ENCODE results near the gene PXDN.

PXDN gene

DNA sequence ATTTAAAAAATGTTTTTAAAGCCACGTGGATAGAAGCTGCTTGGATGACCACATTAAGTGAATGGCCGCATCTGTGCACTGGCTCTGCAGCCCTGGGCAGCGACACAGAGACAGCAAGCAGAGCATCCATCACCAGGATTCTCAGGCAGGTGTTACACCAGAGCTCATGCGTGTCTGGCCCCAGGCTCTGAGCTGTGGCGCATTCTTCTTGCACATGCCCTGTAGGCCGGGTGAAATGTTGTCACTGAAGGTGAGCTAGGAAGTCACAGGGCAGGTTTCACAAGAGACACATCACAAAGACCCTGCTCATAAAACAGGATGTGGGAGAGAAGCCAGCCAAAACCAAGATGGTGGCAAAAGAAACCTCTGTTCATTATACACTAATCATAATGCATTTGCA is 8.4 kb upstream of the PXDN start:
- TF ChIP-seq, protein P1, sequence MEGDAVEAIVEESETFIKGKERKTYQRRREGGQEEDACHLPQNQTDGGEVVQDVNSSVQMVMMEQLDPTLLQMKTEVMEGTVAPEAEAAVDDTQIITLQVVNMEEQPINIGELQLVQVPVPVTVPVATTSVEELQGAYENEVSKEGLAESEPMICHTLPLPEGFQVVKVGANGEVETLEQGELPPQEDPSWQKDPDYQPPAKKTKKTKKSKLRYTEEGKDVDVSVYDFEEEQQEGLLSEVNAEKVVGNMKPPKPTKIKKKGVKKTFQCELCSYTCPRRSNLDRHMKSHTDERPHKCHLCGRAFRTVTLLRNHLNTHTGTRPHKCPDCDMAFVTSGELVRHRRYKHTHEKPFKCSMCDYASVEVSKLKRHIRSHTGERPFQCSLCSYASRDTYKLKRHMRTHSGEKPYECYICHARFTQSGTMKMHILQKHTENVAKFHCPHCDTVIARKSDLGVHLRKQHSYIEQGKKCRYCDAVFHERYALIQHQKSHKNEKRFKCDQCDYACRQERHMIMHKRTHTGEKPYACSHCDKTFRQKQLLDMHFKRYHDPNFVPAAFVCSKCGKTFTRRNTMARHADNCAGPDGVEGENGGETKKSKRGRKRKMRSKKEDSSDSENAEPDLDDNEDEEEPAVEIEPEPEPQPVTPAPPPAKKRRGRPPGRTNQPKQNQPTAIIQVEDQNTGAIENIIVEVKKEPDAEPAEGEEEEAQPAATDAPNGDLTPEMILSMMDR (conservative IDR thresholded peaks at IDR 0.05; ENCODE audit: low read depth, low read length) = no peak
- Histone ChIP-seq H3K4me1 (ENCODE audit: low read depth, poor library complexity, severe bottlenecking) (no peaks in the 10 kb centered on the region), H3K4me3 (IDR thresholded peaks at IDR 0.05; ENCODE audit: insufficient read depth, low read depth, low read length) (no peak overlapping the region), H3K9ac (no peak overlapping the region), H2AFZ (ENCODE audit: low read depth) (no peak overlapping the region), H3K27me3 (ENCODE audit: insufficient read depth, low read depth) (no peaks in the 10 kb centered on the region), H3K79me2 (ENCODE audit: insufficient read depth, low read depth) (no peaks in the 10 kb centered on the region), H3K27ac (no peak overlapping the region), H3K4me2 (no peak overlapping the region), H4K20me1 (ENCODE audit: insufficient read depth) (no peaks in the 10 kb centered on the region), H3K36me3 (ENCODE audit: insufficient read depth) (no peaks in the 10 kb centered on the region)

DNA sequence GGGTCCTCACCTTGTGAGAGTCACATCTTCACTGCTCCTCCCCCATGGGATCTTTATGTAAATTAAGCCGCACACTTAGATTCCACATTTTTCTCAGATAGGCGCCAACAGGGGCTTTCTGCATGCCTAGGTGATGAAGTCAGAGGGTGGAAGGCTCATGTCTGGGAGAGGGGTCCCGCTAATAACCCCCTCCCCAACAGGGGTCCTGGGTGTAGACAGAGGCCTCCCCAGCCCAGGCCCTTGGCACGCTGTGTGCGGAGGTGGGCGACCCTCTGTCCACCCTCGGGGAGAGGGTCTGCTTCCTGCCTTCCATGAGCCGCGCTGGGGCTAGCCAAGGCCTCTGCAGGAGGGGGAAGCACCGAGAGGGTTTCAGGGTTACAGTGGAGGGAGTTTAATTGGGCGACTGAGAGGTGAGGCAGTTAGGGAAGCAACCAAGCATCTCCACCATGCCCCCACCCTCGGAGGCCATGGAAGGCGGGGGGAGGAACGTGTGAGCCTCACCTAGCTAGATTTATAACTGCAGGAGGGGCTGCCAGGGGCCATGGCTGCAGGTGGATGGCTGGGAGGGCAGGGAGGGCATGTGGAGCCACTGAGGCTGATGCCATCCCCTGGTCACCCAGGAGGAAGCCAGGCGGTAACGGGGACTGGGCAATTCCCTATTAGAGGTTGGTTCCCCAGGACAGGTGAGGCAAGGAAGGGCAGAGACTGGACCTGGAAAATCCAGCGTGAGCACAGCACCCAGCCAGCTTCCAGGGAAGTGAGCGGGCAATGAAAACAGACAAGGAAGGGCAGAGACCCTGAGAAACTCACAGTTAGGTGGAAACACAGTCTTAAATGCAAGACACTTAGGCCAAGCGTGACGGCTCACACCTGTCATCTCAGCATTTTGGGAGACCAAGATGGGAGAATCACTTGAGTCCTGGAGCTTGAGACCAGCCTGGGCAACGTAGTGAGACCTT is 7.7 kb upstream of the PXDN start:
- no peaks in the 10 kb centered on the region for H3K36me3 ChIP-seq (ENCODE audit: insufficient read depth)
- no peak overlapping the region for H2AFZ ChIP-seq (ENCODE audit: low read depth)
- no peak overlapping the region for H3K4me2 ChIP-seq
- no peaks in the 10 kb centered on the region for H3K27me3 ChIP-seq (ENCODE audit: insufficient read depth, low read depth)
- TF ChIP-seq, protein P1 (conservative IDR thresholded peaks at IDR 0.05; ENCODE audit: low read depth, low read length) = no peak
- H3K4me1 ChIP-seq (ENCODE audit: low read depth, poor library complexity, severe bottlenecking) = no peaks in the 10 kb centered on the region
- H3K27ac ChIP-seq = no peak overlapping the region
- H3K4me3 ChIP-seq (IDR thresholded peaks at IDR 0.05; ENCODE audit: insufficient read depth, low read depth, low read length) = no peak overlapping the region
- H3K79me2 ChIP-seq (ENCODE audit: insufficient read depth, low read depth) = no peaks in the 10 kb centered on the region
- no peaks in the 10 kb centered on the region for H4K20me1 ChIP-seq (ENCODE audit: insufficient read depth)
- no peak overlapping the region for H3K9ac ChIP-seq

DNA sequence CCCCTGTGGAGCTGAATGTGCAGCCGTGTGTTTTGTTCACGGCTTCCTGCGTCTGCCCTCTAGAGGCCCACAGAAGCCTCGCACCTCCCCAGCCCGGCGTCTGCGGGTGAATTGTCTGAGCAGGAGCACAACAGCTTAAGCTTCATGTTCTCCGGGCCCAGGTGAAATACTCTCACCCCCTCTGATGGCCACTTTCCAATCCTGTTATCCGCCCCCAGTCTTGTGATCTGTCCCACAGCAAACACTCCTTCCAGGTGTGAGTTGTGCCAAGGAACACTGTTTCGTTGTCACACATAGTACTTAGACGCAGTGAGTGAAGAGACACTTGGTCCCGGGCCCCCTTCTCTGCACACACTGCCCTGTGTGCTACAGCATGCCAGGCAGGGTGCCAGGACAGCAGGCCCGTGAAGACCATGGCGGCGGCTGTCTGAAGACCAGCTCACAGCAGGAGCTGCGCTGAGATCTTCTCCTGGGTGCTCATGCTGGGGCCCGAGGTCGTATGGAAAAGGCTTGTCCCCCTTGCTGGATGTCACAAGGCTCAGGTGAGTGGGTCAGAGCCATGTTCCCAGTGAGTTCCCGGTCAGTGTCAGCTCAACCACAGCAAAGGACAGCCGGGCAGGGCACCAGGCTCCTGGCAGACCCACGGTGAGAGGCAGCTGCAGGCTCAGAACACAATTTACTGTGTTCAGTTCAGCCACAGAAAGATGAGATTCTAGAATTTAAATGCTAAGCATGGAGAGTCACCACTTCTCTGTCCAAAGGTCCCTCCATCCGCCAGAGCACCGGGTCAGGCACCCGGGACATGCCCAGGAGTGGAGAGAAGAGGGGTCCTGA is 6.8 kb upstream of the PXDN start:
- Histone ChIP-seq H3K27ac (no peak overlapping the region), H3K4me1 (ENCODE audit: low read depth, poor library complexity, severe bottlenecking) (no peaks in the 10 kb centered on the region), H4K20me1 (ENCODE audit: insufficient read depth) (no peaks in the 10 kb centered on the region), H2AFZ (ENCODE audit: low read depth) (no peak overlapping the region), H3K36me3 (ENCODE audit: insufficient read depth) (no peaks in the 10 kb centered on the region), H3K79me2 (ENCODE audit: insufficient read depth, low read depth) (no peaks in the 10 kb centered on the region), H3K4me2 (no peak overlapping the region), H3K27me3 (ENCODE audit: insufficient read depth, low read depth) (no peaks in the 10 kb centered on the region), H3K4me3 (IDR thresholded peaks at IDR 0.05; ENCODE audit: insufficient read depth, low read depth, low read length) (no peak overlapping the region), H3K9ac (no peak overlapping the region)
- TF ChIP-seq, protein P1 (conservative IDR thresholded peaks at IDR 0.05; ENCODE audit: low read depth, low read length) = no peak

DNA sequence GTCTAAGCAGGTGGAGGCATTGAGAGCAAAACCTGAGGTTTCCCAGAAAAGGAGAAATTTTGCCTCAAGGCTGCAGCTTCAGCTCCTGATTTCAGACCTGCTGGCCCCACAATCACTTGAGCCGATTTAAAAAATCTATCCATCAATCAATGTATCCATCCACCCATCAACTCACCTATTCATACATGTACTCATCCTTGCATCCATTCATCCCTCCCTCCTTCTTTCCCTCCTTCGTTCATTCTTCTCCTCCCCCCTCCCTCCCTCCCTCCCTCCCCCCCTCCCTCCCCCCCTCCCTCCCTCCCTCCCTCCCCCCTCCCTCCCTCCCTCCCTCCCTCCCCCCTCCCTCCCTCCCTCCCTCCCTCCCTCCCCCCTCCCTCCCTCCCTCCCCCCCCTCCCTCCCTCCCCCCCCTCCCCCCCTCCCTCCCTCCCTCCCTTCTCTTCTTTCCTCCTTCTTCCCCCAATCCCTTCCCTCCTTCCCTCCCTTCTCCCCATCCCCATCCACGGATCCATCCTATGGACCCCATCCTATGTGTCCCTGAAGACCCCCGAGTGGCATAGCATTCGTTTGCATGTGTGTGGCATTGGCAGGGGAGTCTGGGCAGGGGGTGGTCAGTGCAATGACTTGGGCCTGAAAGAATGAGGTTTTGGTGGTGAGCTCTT is 6.1 kb upstream of the PXDN start:
- Histone ChIP-seq H2AFZ (ENCODE audit: low read depth) (no peak overlapping the region), H3K4me1 (ENCODE audit: low read depth, poor library complexity, severe bottlenecking) (no peaks in the 10 kb centered on the region), H3K27ac (no peak overlapping the region), H4K20me1 (ENCODE audit: insufficient read depth) (no peaks in the 10 kb centered on the region), H3K79me2 (ENCODE audit: insufficient read depth, low read depth) (no peaks in the 10 kb centered on the region), H3K4me3 (IDR thresholded peaks at IDR 0.05; ENCODE audit: insufficient read depth, low read depth, low read length) (no peak overlapping the region), H3K9ac (no peak overlapping the region), H3K36me3 (ENCODE audit: insufficient read depth) (no peaks in the 10 kb centered on the region), H3K27me3 (ENCODE audit: insufficient read depth, low read depth) (no peaks in the 10 kb centered on the region), H3K4me2 (no peak overlapping the region)
- TF ChIP-seq, protein P1 (conservative IDR thresholded peaks at IDR 0.05; ENCODE audit: low read depth, low read length) = no peak
